Natural killer cell (primary cell): ENCODE data around the gene PA2G4. TPM values are rescaled to one million over a fixed set of nuclear protein-coding genes. Genes with fewer than 3 reads are reported as not detected.

ENCODE experiments used
- ATAC-seq, 3 donors: fragments of 150-1000 bp in 2 of 3; fragments of 200-7000 bp in 1 of 3; cut with Tn5 transposase; 1 replicate in 1 of 3; 2 replicates in 2 of 3; pipeline ENCODE4 v1.10.0; 2021; ENCODE audit warnings: mild to moderate bottlenecking in 2 of 3, moderate library complexity in 2 of 3
- DNase-seq, 2 donors: peaks; one replicate each; pipeline versions ENCODE4 v3.0.0 to v3.0.0-alpha.2; 2013 to 2021; ENCODE audit warnings: mixed read lengths in 1 of 2
- H3K27ac ChIP-seq: one replicate; pipeline ENCODE4 v1.5.1; 2013; ENCODE audit warnings: mild to moderate bottlenecking, low read length
- H3K27me3 ChIP-seq: one replicate; pipeline ENCODE4 v1.6.1; 2013; ENCODE audit warnings: low read length; ENCODE audit not compliant: control insufficient read depth, insufficient read depth
- H3K36me3 ChIP-seq: one replicate; pipeline ENCODE4 v1.6.1; 2013; ENCODE audit warnings: low read length; ENCODE audit not compliant: control insufficient read depth, insufficient read depth
- H3K4me1 ChIP-seq: one replicate; pipeline ENCODE4 v1.6.1; 2013; ENCODE audit warnings: low read length; ENCODE audit not compliant: control insufficient read depth, insufficient read depth
- H3K4me3 ChIP-seq: one replicate; pipeline ENCODE4 v1.5.1; 2013; ENCODE audit warnings: low read length
- H3K9me3 ChIP-seq: one replicate; pipeline ENCODE4 v1.6.1; 2013; ENCODE audit warnings: low read length; ENCODE audit not compliant: control insufficient read depth, insufficient read depth
- H3K27ac Mint-ChIP-seq, 2 donors: one replicate each; pipeline ENCODE4 v1.8.0; 2022; ENCODE audit warnings: mild to moderate bottlenecking in 2 of 2, mixed read lengths in 2 of 2, moderate library complexity in 1 of 2
- H3K27me3 Mint-ChIP-seq, 2 donors: one replicate each; pipeline ENCODE4 v1.8.0; 2022; ENCODE audit warnings: low read depth in 2 of 2, mixed read lengths in 2 of 2
- H3K36me3 Mint-ChIP-seq: one replicate; pipeline ENCODE4 v1.8.0; 2022; ENCODE audit warnings: mixed read lengths
- H3K4me1 Mint-ChIP-seq, 2 donors: one replicate each; pipeline ENCODE4 v1.8.0; 2022; ENCODE audit warnings: mixed read lengths in 2 of 2
- H3K4me3 Mint-ChIP-seq: one replicate; pipeline ENCODE4 v1.8.0; 2022; ENCODE audit warnings: mild to moderate bottlenecking, moderate library complexity, mixed read lengths
- H3K9me3 Mint-ChIP-seq, 2 donors: one replicate each; pipeline ENCODE4 v1.8.0; 2022; ENCODE audit warnings: mixed read lengths in 2 of 2
- CTCF ChIP-seq: fragments of 200-600 bp; IDR thresholded peaks from one replicate; pipeline ENCODE4 v1.8.0; 2022; ENCODE audit warnings: antibody characterized with exemption
- WGBS: methylation state at CpG from one replicate; pipeline ENCODE4 v1.1.7; 2013; ENCODE audit warnings: missing lambda C conversion rate; ENCODE audit not compliant: insufficient coverage; 5-methylcytosine and 5-hydroxymethylcytosine counted together
- intact Hi-C: fragments of 100-400 bp; cut with micrococcal nuclease; formaldehyde crosslinking; loops from one replicate; pipeline ENCODE4 v1.14.2; 2022
- total RNA-seq, 4 donors: library from RNA; stranded (reverse); fragments of 120-200 nt in 1 of 4; gene quantifications; one replicate each; pipeline versions ENCODE4 v1.2.3 to v1.2.4, GENCODE V29; 2013 to 2022

PA2G4 gene
- total RNA-seq, 3 donors from 2014 or later (not counting 1 experiment from before 2014, with no cell fraction given), result 78.5 to 86.4 (median 79.7) TPM

DNA sequence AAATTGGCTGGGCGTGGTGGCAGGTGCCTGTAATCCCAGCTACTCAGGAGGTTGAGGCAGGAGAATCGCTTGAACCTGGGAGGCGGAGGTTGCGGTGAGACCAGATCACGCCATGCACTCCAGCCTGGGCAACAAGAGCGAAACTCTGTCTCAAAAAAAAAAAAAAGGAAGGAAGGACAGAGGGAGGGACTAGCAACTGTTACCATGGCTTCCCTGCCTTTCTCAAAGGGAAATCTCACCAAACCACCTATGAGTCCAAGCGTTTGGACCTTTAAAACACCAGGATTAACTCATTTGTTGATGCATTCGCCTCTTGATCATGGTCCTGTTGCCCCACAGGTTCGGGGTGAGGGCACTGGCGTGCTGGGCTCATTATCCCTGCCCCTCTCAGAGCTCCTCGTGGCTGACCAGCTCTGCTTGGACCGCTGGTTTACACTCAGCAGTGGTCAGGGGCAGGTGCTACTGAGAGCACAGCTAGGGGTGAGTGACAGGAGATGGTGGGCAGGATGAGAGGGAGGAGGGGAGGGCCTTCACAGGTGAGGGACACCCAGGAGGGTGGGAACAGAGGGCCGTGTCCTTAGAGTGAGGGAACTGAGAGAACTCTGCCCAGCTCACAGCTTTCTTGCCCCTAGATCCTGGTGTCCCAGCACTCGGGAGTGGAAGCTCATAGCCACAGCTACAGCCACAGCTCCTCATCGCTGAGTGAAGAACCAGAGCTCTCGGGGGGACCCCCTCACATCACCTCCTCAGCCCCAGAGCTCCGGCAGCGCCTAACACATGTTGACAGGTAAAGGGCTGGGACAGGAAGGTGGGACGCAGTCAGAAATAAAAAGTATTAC is 37.8 kb downstream of the PA2G4 start:
- Mint-ChIP-seq H3K4me1 (peaks cover 7 to 16% of the 10 kb centered on the region in 2 donors), H3K27me3 (no peaks in the 10 kb centered on the region), H3K36me3 (peaks cover 42% of the 10 kb centered on the region), H3K9me3 (no peaks in the 10 kb centered on the region), H3K4me3 (no peak overlapping the region), H3K27ac (peak overlapping the region; percentile 69 to 75)
- intact Hi-C loops, result no loop called here
- Histone ChIP-seq H3K4me3 (no peak overlapping the region), H3K36me3 (peaks cover 74% of the 10 kb centered on the region), H3K27ac (no peak overlapping the region), H3K4me1 (peaks cover 19% of the 10 kb centered on the region), H3K27me3 (no peaks in the 10 kb centered on the region), H3K9me3 (no peaks in the 10 kb centered on the region)
- no peak for ATAC-seq
- WGBS, result 88% methylated on average over 19 of the region's 19 CpGs
- no peak for TF ChIP-seq CTCF
- DNase-seq, result no peak

GRCh38 chr12:56143217-56143616 is 38.9 kb downstream of the PA2G4 start:
- ATAC-seq (no peak), DNase-seq (peak in 1 of 2 donors; percentile 27)
- Mint-ChIP-seq H3K4me1 (peaks cover 7 to 15% of the 10 kb centered on the region in 2 donors), H3K4me3 (no peak overlapping the region), H3K27ac (peak overlapping the region; percentile 48 to 75), H3K27me3 (no peaks in the 10 kb centered on the region), H3K36me3 (peaks cover 41% of the 10 kb centered on the region), H3K9me3 (no peaks in the 10 kb centered on the region)
- peaks cover 64% of the 10 kb centered on the region for H3K36me3 ChIP-seq
- 54% methylated on average over 4 of the region's 4 CpGs for WGBS
- H3K27ac ChIP-seq, result no peak overlapping the region
- TF ChIP-seq CTCF, result no peak
- H3K9me3 ChIP-seq, result no peaks in the 10 kb centered on the region
- H3K4me3 ChIP-seq, result no peak overlapping the region
- H3K4me1 ChIP-seq, result peaks cover 16% of the 10 kb centered on the region
- intact Hi-C loops, result no loop called here
- no peaks in the 10 kb centered on the region for H3K27me3 ChIP-seq

GRCh38 chr12:56143870-56144269 is 39.5 kb downstream of the PA2G4 start:
- peak overlapping the region; percentile 58 to 75 for H3K27ac Mint-ChIP-seq
- Histone ChIP-seq H3K4me1 (peaks cover 11% of the 10 kb centered on the region), H3K4me3 (no peak overlapping the region), H3K27ac (no peak overlapping the region), H3K36me3 (peaks cover 57% of the 10 kb centered on the region), H3K9me3 (no peaks in the 10 kb centered on the region), H3K27me3 (no peaks in the 10 kb centered on the region)
- no peak for ATAC-seq
- no peak overlapping the region for H3K4me3 Mint-ChIP-seq
- no peaks in the 10 kb centered on the region for H3K27me3 Mint-ChIP-seq
- H3K4me1 Mint-ChIP-seq, result peaks cover under 1 to 9% of the 10 kb centered on the region in 2 donors
- no peaks in the 10 kb centered on the region for H3K9me3 Mint-ChIP-seq
- peaks cover 35% of the 10 kb centered on the region for H3K36me3 Mint-ChIP-seq
- no peak for DNase-seq
- 88% methylated on average over 8 of the region's 8 CpGs for WGBS
- TF ChIP-seq CTCF, result no peak
- intact Hi-C loops, result no loop called here
